Vagina (tissue), 2 donors: ENCODE results near the gene TOLLIP.

ENCODE experiments used
- CTCF ChIP-seq, 3 experiments: fragments of 450-650 bp in 2 of 3; fragments of 200-600 bp in 1 of 3; sonication (generic) in 1 of 3; IDR thresholded peaks; one replicate each; pipeline ENCODE4 v1.5.1; 2017 to 2019; ENCODE audit warnings: antibody characterized with exemption in 3 of 3, mild to moderate bottlenecking in 2 of 3, moderate library complexity in 2 of 3
- POLR2A ChIP-seq, 2 donors: fragments of 450-650 bp; IDR thresholded peaks; one replicate each; pipeline ENCODE4 v1.6.1; 2017; ENCODE audit warnings: antibody characterized with exemption in 2 of 2, mild to moderate bottlenecking in 2 of 2, moderate library complexity in 2 of 2

- TF ChIP-seq CTCF (IDR thresholded peaks at IDR 0.05) (no peak), POLR2A (IDR thresholded peaks at IDR 0.05) (no peak)
Measured at GRCh38 chr11:1305063-1305495, 4.4 kb downstream of the TOLLIP start.
